ENCODE results near the gene ZCCHC17.

Gene ZCCHC17

GRCh38 chr1:31306278-31306677 lies 9.4 kb downstream of the ZCCHC17 start:
- H3K9me3 ChIP-seq (replicated peaks; ENCODE audit: insufficient read depth, low read length): no peaks in the 10 kb centered on the region
- no peak overlapping the region for H3K27ac ChIP-seq (ENCODE audit: low read length)
- H3K9me2 ChIP-seq (replicated peaks; ENCODE audit: insufficient read depth, low read length): no peaks in the 10 kb centered on the region
- no peaks in the 10 kb centered on the region for H3F3A ChIP-seq (ENCODE audit: insufficient read depth, low read length)
- H3K79me2 ChIP-seq (ENCODE audit: low read length): peaks cover 3% of the 10 kb centered on the region
- no peak overlapping the region for H2AFZ ChIP-seq (ENCODE audit: low read length)
- H3K36me3 ChIP-seq (replicated peaks; ENCODE audit: insufficient read depth, low read length): no peaks in the 10 kb centered on the region
- DNase-seq: no peak
- H4K20me1 ChIP-seq (ENCODE audit: insufficient read depth, low read length): no peaks in the 10 kb centered on the region
- no peak overlapping the region for H3K9ac ChIP-seq (ENCODE audit: low read length)
- no peak overlapping the region for H3K4me2 ChIP-seq (ENCODE audit: low read depth, low read length)
- no peak overlapping the region for H3K4me3 ChIP-seq (ENCODE audit: low read length)
- TF ChIP-seq EZH2 (optimal IDR thresholded peaks at IDR 0.05; ENCODE audit: low read depth, low read length): no peak
- no peak for TF ChIP-seq CTCF (IDR thresholded peaks at IDR 0.05; ENCODE audit: low read length)
- no peak for TF ChIP-seq EZH2phosphoT487 (IDR thresholded peaks at IDR 0.05; ENCODE audit: low read length)
- H3K4me1 ChIP-seq (ENCODE audit: low read length): no peaks in the 10 kb centered on the region
- H3K27me3 ChIP-seq (replicated peaks; ENCODE audit: insufficient read depth, low read length): no peaks in the 10 kb centered on the region

DNA sequence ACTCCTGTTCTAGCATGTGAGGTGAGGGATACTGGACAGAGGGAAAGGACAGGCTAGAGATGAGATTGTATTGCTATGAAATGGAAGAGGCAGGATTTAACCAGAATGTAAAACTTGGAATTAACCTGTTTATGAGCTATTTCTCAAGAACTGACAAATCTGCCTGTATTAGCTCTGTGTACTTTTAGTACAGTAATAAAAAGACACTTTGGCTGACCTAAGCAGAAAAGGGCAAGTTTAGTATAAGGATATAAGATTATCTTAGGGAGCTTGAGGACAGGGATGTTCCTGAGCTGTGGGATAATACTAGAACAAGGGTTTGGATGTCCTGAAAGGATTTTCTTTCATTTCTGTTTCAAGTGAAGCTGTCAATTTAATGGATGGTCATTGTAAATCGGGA lies 11.2 kb downstream of the ZCCHC17 start:
- Histone ChIP-seq H3K9me2 (replicated peaks; ENCODE audit: insufficient read depth, low read length) (no peaks in the 10 kb centered on the region), H3K9me3 (replicated peaks; ENCODE audit: insufficient read depth, low read length) (no peaks in the 10 kb centered on the region), H3K36me3 (replicated peaks; ENCODE audit: insufficient read depth, low read length) (no peaks in the 10 kb centered on the region), H3K4me2 (ENCODE audit: low read depth, low read length) (no peak overlapping the region), H3K9ac (ENCODE audit: low read length) (no peak overlapping the region), H3K79me2 (ENCODE audit: low read length) (0 out of 2 replicates have a peak, but pooled peaks cover 3% of the 10 kb centered on the region), H4K20me1 (ENCODE audit: insufficient read depth, low read length) (no peaks in the 10 kb centered on the region), H3K4me3 (ENCODE audit: low read length) (no peak overlapping the region), H2AFZ (ENCODE audit: low read length) (no peak overlapping the region), H3K27ac (ENCODE audit: low read length) (no peak overlapping the region), H3K4me1 (ENCODE audit: low read length) (no peaks in the 10 kb centered on the region), H3F3A (ENCODE audit: insufficient read depth, low read length) (no peaks in the 10 kb centered on the region), H3K27me3 (replicated peaks; ENCODE audit: insufficient read depth, low read length) (no peaks in the 10 kb centered on the region)
- no peak for DNase-seq
- TF ChIP-seq CTCF (IDR thresholded peaks at IDR 0.05; ENCODE audit: low read length): no peak
- TF ChIP-seq EZH2phosphoT487 (IDR thresholded peaks at IDR 0.05; ENCODE audit: low read length): no peak
- no peak for TF ChIP-seq EZH2 (optimal IDR thresholded peaks at IDR 0.05; ENCODE audit: low read depth, low read length)

DNA sequence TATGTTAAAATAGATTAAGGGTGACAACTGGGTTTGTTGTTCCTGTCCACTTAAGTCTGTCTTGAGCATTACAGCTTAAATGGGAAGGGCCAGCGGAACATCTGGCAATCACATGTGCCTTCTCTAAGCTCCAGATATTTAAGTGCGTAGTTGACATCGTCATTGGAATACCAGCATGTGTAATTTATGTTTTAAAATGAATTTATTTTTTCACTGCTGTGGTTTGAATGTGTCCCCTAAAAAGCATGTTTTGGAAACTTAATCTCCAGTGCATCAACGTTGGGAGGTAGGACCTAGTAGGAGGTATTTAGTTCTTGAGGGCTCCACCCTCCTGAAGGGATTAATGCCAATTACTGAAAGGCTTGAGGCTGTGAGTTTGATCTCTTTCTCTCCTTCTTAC lies 13.4 kb downstream of the ZCCHC17 start:
- H3K4me2 ChIP-seq (ENCODE audit: low read depth, low read length): no peak overlapping the region
- TF ChIP-seq CTCF (IDR thresholded peaks at IDR 0.05; ENCODE audit: low read length): no peak
- no peak for TF ChIP-seq EZH2phosphoT487 (IDR thresholded peaks at IDR 0.05; ENCODE audit: low read length)
- no peak for TF ChIP-seq EZH2 (optimal IDR thresholded peaks at IDR 0.05; ENCODE audit: low read depth, low read length)
- no peak overlapping the region for H2AFZ ChIP-seq (ENCODE audit: low read length)
- no peaks in the 10 kb centered on the region for H3K79me2 ChIP-seq (ENCODE audit: low read length)
- no peak for DNase-seq
- H3K4me1 ChIP-seq (ENCODE audit: low read length): no peaks in the 10 kb centered on the region
- no peaks in the 10 kb centered on the region for H3K36me3 ChIP-seq (replicated peaks; ENCODE audit: insufficient read depth, low read length)
- no peaks in the 10 kb centered on the region for H3K9me2 ChIP-seq (replicated peaks; ENCODE audit: insufficient read depth, low read length)
- no peaks in the 10 kb centered on the region for H3F3A ChIP-seq (ENCODE audit: insufficient read depth, low read length)
- no peak overlapping the region for H3K27ac ChIP-seq (ENCODE audit: low read length)
- no peaks in the 10 kb centered on the region for H3K9me3 ChIP-seq (replicated peaks; ENCODE audit: insufficient read depth, low read length)
- H4K20me1 ChIP-seq (ENCODE audit: insufficient read depth, low read length): no peaks in the 10 kb centered on the region
- H3K4me3 ChIP-seq (ENCODE audit: low read length): no peak overlapping the region
- no peak overlapping the region for H3K9ac ChIP-seq (ENCODE audit: low read length)
- no peaks in the 10 kb centered on the region for H3K27me3 ChIP-seq (replicated peaks; ENCODE audit: insufficient read depth, low read length)

Data from MM.1S (cell line).